ENCODE measurements around the gene PRKCB.
"Not testable (repeated sequence)": the region's sequence is repeated elsewhere in the genome, so short reads cannot be mapped to it uniquely, and the experiment has no call there.

The PRKCB gene

GRCh38 chr16:24214992-24215391 lies 379.2 kb downstream of the PRKCB start:
- Histone ChIP-seq H3K9ac (ENCODE audit: low read length) (no peak overlapping the region), H3K36me3 (ENCODE audit: insufficient read depth, low read length) (no peaks in the 10 kb centered on the region), H3K4me3 (ENCODE audit: low read depth in 1 of 2, low read length in 2 of 2) (no peak overlapping the region)

GRCh38 chr16:24216961-24217360 lies 381.2 kb downstream of the PRKCB start:
- Histone ChIP-seq H3K4me1 (ENCODE audit: insufficient read depth, low read length) (no peaks in the 10 kb centered on the region), H3K27ac (ENCODE audit: low read depth, low read length) (no peak overlapping the region), H3K9ac (ENCODE audit: low read length) (no peak overlapping the region), H3K4me3 (ENCODE audit: low read depth in 1 of 2, low read length in 2 of 2) (no peak overlapping the region), H3K27me3 (ENCODE audit: control insufficient read depth in 1 of 2, insufficient read depth in 2 of 2, low read length in 2 of 2) (no peaks in the 10 kb centered on the region), H3K36me3 (ENCODE audit: insufficient read depth, low read length) (no peaks in the 10 kb centered on the region), H3K9me3 (ENCODE audit: low read length) (no peaks in the 10 kb centered on the region)

More at GRCh38 chr16:24214992-24215391, 379.2 kb downstream of the PRKCB start:
- Histone ChIP-seq H3K27ac (ENCODE audit: low read depth, low read length) (no peak overlapping the region), H3K27me3 (ENCODE audit: control insufficient read depth in 1 of 2, insufficient read depth in 2 of 2, low read length in 2 of 2) (no peaks in the 10 kb centered on the region), H3K4me1 (ENCODE audit: insufficient read depth, low read length) (no peaks in the 10 kb centered on the region), H3K9me3 (ENCODE audit: low read length) (no peaks in the 10 kb centered on the region)

- Histone ChIP-seq H3K4me1 (ENCODE audit: insufficient read depth, low read length) (no peaks in the 10 kb centered on the region), H3K4me3 (ENCODE audit: low read depth in 1 of 2, low read length in 2 of 2) (no peak overlapping the region)
Measured at GRCh38 chr16:24217461-24217860, 381.7 kb downstream of the PRKCB start.

GRCh38 chr16:24218299-24218698 lies 382.5 kb downstream of the PRKCB start:
- Histone ChIP-seq H3K4me1 (ENCODE audit: insufficient read depth, low read length) (no peaks in the 10 kb centered on the region), H3K27me3 (ENCODE audit: control insufficient read depth in 1 of 2, insufficient read depth in 2 of 2, low read length in 2 of 2) (no peaks in the 10 kb centered on the region), H3K9ac (ENCODE audit: low read length) (no peak overlapping the region), H3K36me3 (ENCODE audit: insufficient read depth, low read length) (no peaks in the 10 kb centered on the region), H3K9me3 (ENCODE audit: low read length) (no peaks in the 10 kb centered on the region), H3K4me3 (ENCODE audit: low read depth in 1 of 2, low read length in 2 of 2) (no peak overlapping the region), H3K27ac (ENCODE audit: low read depth, low read length) (no peak overlapping the region)

More at GRCh38 chr16:24217461-24217860, 381.7 kb downstream of the PRKCB start:
- no peak overlapping the region for H3K27ac ChIP-seq (ENCODE audit: low read depth, low read length)
- H3K27me3 ChIP-seq (ENCODE audit: control insufficient read depth in 1 of 2, insufficient read depth in 2 of 2, low read length in 2 of 2), result no peaks in the 10 kb centered on the region
- no peak overlapping the region for H3K9ac ChIP-seq (ENCODE audit: low read length)
- no peaks in the 10 kb centered on the region for H3K36me3 ChIP-seq (ENCODE audit: insufficient read depth, low read length)
- H3K9me3 ChIP-seq (ENCODE audit: low read length), result no peaks in the 10 kb centered on the region

- no peaks in the 10 kb centered on the region for H3K9me3 ChIP-seq (ENCODE audit: low read length)
- H3K36me3 ChIP-seq (ENCODE audit: insufficient read depth, low read length), result no peaks in the 10 kb centered on the region
- H3K27ac ChIP-seq (ENCODE audit: low read depth, low read length), result no peak overlapping the region
Measured at GRCh38 chr16:24221219-24221618, 385.4 kb downstream of the PRKCB start.

GRCh38 chr16:24228514-24228913 lies 392.7 kb downstream of the PRKCB start:
- H3K4me1 ChIP-seq (ENCODE audit: insufficient read depth, low read length), result no peaks in the 10 kb centered on the region
- no peak overlapping the region for H3K9ac ChIP-seq (ENCODE audit: low read length)
- no peaks in the 10 kb centered on the region for H3K27me3 ChIP-seq (ENCODE audit: control insufficient read depth in 1 of 2, insufficient read depth in 2 of 2, low read length in 2 of 2)
- no peak overlapping the region for H3K27ac ChIP-seq (ENCODE audit: low read depth, low read length)
- no peaks in the 10 kb centered on the region for H3K9me3 ChIP-seq (ENCODE audit: low read length)
- H3K36me3 ChIP-seq (ENCODE audit: insufficient read depth, low read length), result no peaks in the 10 kb centered on the region
- no peak overlapping the region for H3K4me3 ChIP-seq (ENCODE audit: low read depth in 1 of 2, low read length in 2 of 2)

More at GRCh38 chr16:24221219-24221618, 385.4 kb downstream of the PRKCB start:
- H3K4me1 ChIP-seq (ENCODE audit: insufficient read depth, low read length), result no peaks in the 10 kb centered on the region
- H3K9ac ChIP-seq (ENCODE audit: low read length), result no peak overlapping the region
- H3K27me3 ChIP-seq (ENCODE audit: control insufficient read depth in 1 of 2, insufficient read depth in 2 of 2, low read length in 2 of 2), result no peaks in the 10 kb centered on the region
- H3K4me3 ChIP-seq (ENCODE audit: low read depth in 1 of 2, low read length in 2 of 2), result no peak overlapping the region

GRCh38 chr16:24232936-24233335 lies 397.2 kb downstream of the PRKCB start:
- Histone ChIP-seq H3K27ac (ENCODE audit: low read depth, low read length) (no peak overlapping the region), H3K4me3 (ENCODE audit: low read depth in 1 of 2, low read length in 2 of 2) (no peak overlapping the region), H3K27me3 (ENCODE audit: control insufficient read depth in 1 of 2, insufficient read depth in 2 of 2, low read length in 2 of 2) (no peaks in the 10 kb centered on the region), H3K4me1 (ENCODE audit: insufficient read depth, low read length) (no peaks in the 10 kb centered on the region), H3K9ac (ENCODE audit: low read length) (no peak overlapping the region), H3K9me3 (ENCODE audit: low read length) (no peaks in the 10 kb centered on the region), H3K36me3 (ENCODE audit: insufficient read depth, low read length) (no peaks in the 10 kb centered on the region)

GRCh38 chr16:24234737-24235136 lies 399.0 kb downstream of the PRKCB start:
- Histone ChIP-seq H3K36me3 (ENCODE audit: insufficient read depth, low read length) (no peaks in the 10 kb centered on the region), H3K4me3 (ENCODE audit: low read depth in 1 of 2, low read length in 2 of 2) (no peak overlapping the region), H3K9me3 (ENCODE audit: low read length) (no peaks in the 10 kb centered on the region), H3K9ac (ENCODE audit: low read length) (no peak overlapping the region), H3K27me3 (ENCODE audit: control insufficient read depth in 1 of 2, insufficient read depth in 2 of 2, low read length in 2 of 2) (no peaks in the 10 kb centered on the region), H3K27ac (ENCODE audit: low read depth, low read length) (no peak overlapping the region), H3K4me1 (ENCODE audit: insufficient read depth, low read length) (no peaks in the 10 kb centered on the region)

GRCh38 chr16:24235806-24236205 lies 400.0 kb downstream of the PRKCB start:
- Histone ChIP-seq H3K36me3 (ENCODE audit: insufficient read depth, low read length) (no peaks in the 10 kb centered on the region), H3K9me3 (ENCODE audit: low read length) (no peaks in the 10 kb centered on the region), H3K27ac (ENCODE audit: low read depth, low read length) (no peak overlapping the region), H3K4me1 (ENCODE audit: insufficient read depth, low read length) (no peaks in the 10 kb centered on the region), H3K27me3 (ENCODE audit: control insufficient read depth in 1 of 2, insufficient read depth in 2 of 2, low read length in 2 of 2) (no peaks in the 10 kb centered on the region), H3K9ac (ENCODE audit: low read length) (no peak overlapping the region), H3K4me3 (ENCODE audit: low read depth in 1 of 2, low read length in 2 of 2) (no peak overlapping the region)

- not testable (repeated sequence) for H3K27me3 ChIP-seq (ENCODE audit: control insufficient read depth in 1 of 2, insufficient read depth in 2 of 2, low read length in 2 of 2); H3K9ac ChIP-seq (ENCODE audit: low read length); H3K4me3 ChIP-seq (ENCODE audit: low read depth in 1 of 2, low read length in 2 of 2); H3K9me3 ChIP-seq (ENCODE audit: low read length); H3K27ac ChIP-seq (ENCODE audit: low read depth, low read length); H3K36me3 ChIP-seq (ENCODE audit: insufficient read depth, low read length); H3K4me1 ChIP-seq (ENCODE audit: insufficient read depth, low read length)
Measured at GRCh38 chr16:24238846-24239245, 403.1 kb downstream of the PRKCB start.

- Histone ChIP-seq H3K4me3 (ENCODE audit: low read depth in 1 of 2, low read length in 2 of 2) (no peak overlapping the region), H3K27me3 (ENCODE audit: control insufficient read depth in 1 of 2, insufficient read depth in 2 of 2, low read length in 2 of 2) (no peaks in the 10 kb centered on the region), H3K9me3 (ENCODE audit: low read length) (no peaks in the 10 kb centered on the region), H3K36me3 (ENCODE audit: insufficient read depth, low read length) (no peaks in the 10 kb centered on the region), H3K9ac (ENCODE audit: low read length) (no peak overlapping the region), H3K4me1 (ENCODE audit: insufficient read depth, low read length) (no peaks in the 10 kb centered on the region), H3K27ac (ENCODE audit: low read depth, low read length) (no peak overlapping the region)
Measured at GRCh38 chr16:24246911-24247607, 411.3 kb downstream of the PRKCB start.

- Histone ChIP-seq H3K9me3 (ENCODE audit: low read length) (no peaks in the 10 kb centered on the region), H3K9ac (ENCODE audit: low read length) (no peak overlapping the region), H3K36me3 (ENCODE audit: insufficient read depth, low read length) (no peaks in the 10 kb centered on the region), H3K4me1 (ENCODE audit: insufficient read depth, low read length) (no peaks in the 10 kb centered on the region), H3K4me3 (ENCODE audit: low read depth in 1 of 2, low read length in 2 of 2) (no peak overlapping the region), H3K27ac (ENCODE audit: low read depth, low read length) (no peak overlapping the region), H3K27me3 (ENCODE audit: control insufficient read depth in 1 of 2, insufficient read depth in 2 of 2, low read length in 2 of 2) (peaks cover 25 to 27% of the 10 kb centered on the region in 2 donors)
Measured at GRCh38 chr16:24253192-24253591, 417.4 kb downstream of the PRKCB start.
